Measurements from ENCODE around the gene PSMB3. TPM values are rescaled to one million over a fixed set of nuclear protein-coding genes. Genes with fewer than 3 reads are reported as not detected.

Gene PSMB3
- total RNA-seq, 1 experiment from 2014 or later: 273 TPM

DNA sequence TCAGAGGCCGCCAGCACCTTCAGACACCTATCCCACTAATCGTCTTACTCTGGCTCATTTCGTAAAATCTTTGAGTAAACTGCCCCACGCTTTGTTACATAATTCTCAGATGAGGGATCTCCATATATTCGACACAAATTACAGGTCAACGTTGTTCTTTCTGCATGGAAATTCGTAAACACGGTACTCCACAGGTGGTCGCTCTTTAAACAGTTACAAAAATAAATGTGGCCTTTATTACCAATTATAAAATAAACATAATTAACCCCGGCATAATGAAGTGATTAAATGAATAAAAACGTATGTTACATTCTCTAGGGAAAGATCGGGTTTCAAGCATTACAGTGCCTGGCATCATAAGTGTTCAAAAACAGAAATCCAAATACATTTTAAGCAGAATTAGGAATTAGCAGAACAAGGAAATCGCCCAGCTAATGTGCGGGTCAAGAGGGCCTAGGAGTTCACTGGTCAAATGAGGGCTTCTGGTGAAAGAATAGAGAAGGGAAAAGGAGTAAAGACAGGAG, 47.8 kb downstream of the PSMB3 start:
- DNase-seq (ENCODE audit: low spot score) (no peak), ATAC-seq (no peak)
- no peaks in the 10 kb centered on the region for H3K27me3 Mint-ChIP-seq (ENCODE audit: low read depth)
- ChIA-PET POLR2A (interaction anchor here (1.2 kb wide), 1 partner anchor 53 kb away, joined by 3 read pairs; the partner anchor contains the start of gene RPL23), CTCF (interaction anchor here (0.6 to 1.0 kb wide), 3 partner anchors 39 to 183 kb away, joined by 3 read pairs; no protein-coding TSS in a partner anchor)
- TF ChIP-seq ZBTB21 (CRISPR knock-in tag; IDR thresholded peaks at IDR 0.05; ENCODE audit: borderline replicate concordance): no peak
- TF ChIP-seq, protein P1, sequence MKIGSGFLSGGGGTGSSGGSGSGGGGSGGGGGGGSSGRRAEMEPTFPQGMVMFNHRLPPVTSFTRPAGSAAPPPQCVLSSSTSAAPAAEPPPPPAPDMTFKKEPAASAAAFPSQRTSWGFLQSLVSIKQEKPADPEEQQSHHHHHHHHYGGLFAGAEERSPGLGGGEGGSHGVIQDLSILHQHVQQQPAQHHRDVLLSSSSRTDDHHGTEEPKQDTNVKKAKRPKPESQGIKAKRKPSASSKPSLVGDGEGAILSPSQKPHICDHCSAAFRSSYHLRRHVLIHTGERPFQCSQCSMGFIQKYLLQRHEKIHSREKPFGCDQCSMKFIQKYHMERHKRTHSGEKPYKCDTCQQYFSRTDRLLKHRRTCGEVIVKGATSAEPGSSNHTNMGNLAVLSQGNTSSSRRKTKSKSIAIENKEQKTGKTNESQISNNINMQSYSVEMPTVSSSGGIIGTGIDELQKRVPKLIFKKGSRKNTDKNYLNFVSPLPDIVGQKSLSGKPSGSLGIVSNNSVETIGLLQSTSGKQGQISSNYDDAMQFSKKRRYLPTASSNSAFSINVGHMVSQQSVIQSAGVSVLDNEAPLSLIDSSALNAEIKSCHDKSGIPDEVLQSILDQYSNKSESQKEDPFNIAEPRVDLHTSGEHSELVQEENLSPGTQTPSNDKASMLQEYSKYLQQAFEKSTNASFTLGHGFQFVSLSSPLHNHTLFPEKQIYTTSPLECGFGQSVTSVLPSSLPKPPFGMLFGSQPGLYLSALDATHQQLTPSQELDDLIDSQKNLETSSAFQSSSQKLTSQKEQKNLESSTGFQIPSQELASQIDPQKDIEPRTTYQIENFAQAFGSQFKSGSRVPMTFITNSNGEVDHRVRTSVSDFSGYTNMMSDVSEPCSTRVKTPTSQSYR (CRISPR knock-in tag; IDR thresholded peaks at IDR 0.05): no peak
- TF ChIP-seq, protein P2, sequence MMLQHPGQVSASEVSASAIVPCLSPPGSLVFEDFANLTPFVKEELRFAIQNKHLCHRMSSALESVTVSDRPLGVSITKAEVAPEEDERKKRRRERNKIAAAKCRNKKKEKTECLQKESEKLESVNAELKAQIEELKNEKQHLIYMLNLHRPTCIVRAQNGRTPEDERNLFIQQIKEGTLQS (CRISPR knock-in tag; conservative IDR thresholded peaks at IDR 0.05): no peak
- TF ChIP-seq KAT7 (CRISPR knock-in tag; IDR thresholded peaks at IDR 0.05; ENCODE audit: borderline replicate concordance): no peak
- TF ChIP-seq, protein P3, sequence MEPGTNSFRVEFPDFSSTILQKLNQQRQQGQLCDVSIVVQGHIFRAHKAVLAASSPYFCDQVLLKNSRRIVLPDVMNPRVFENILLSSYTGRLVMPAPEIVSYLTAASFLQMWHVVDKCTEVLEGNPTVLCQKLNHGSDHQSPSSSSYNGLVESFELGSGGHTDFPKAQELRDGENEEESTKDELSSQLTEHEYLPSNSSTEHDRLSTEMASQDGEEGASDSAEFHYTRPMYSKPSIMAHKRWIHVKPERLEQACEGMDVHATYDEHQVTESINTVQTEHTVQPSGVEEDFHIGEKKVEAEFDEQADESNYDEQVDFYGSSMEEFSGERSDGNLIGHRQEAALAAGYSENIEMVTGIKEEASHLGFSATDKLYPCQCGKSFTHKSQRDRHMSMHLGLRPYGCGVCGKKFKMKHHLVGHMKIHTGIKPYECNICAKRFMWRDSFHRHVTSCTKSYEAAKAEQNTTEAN (CRISPR knock-in tag; IDR thresholded peaks at IDR 0.05): no peak
- TF ChIP-seq ETV6 (CRISPR knock-in tag; IDR thresholded peaks at IDR 0.05): no peak
- TF ChIP-seq, protein P4, sequence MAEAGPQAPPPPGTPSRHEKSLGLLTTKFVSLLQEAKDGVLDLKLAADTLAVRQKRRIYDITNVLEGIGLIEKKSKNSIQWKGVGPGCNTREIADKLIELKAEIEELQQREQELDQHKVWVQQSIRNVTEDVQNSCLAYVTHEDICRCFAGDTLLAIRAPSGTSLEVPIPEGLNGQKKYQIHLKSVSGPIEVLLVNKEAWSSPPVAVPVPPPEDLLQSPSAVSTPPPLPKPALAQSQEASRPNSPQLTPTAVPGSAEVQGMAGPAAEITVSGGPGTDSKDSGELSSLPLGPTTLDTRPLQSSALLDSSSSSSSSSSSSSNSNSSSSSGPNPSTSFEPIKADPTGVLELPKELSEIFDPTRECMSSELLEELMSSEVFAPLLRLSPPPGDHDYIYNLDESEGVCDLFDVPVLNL (CRISPR knock-in tag; IDR thresholded peaks at IDR 0.05; ENCODE audit: borderline replicate concordance, low read depth): no peak
- TF ChIP-seq, protein P5, sequence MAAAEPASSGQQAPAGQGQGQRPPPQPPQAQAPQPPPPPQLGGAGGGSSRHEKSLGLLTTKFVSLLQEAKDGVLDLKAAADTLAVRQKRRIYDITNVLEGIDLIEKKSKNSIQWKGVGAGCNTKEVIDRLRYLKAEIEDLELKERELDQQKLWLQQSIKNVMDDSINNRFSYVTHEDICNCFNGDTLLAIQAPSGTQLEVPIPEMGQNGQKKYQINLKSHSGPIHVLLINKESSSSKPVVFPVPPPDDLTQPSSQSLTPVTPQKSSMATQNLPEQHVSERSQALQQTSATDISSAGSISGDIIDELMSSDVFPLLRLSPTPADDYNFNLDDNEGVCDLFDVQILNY (CRISPR knock-in tag; IDR thresholded peaks at IDR 0.05): no peak
- no peak for TF ChIP-seq TEAD4 (CRISPR knock-in tag; IDR thresholded peaks at IDR 0.05)
- TF ChIP-seq IRF2 (CRISPR knock-in tag; IDR thresholded peaks at IDR 0.05; ENCODE audit: borderline replicate concordance, low read depth): no peak
- no peak for TF ChIP-seq ZNF219 (CRISPR knock-in tag; IDR thresholded peaks at IDR 0.05; ENCODE audit: borderline replicate concordance)
- H3K9me3 Mint-ChIP-seq: no peaks in the 10 kb centered on the region
- peaks cover 21% of the 10 kb centered on the region for H3K4me1 Mint-ChIP-seq
- peak overlapping the region; percentile 97 for H3K27ac Mint-ChIP-seq
- H3K36me3 Mint-ChIP-seq: peaks cover 52% of the 10 kb centered on the region
- H3K4me3 Mint-ChIP-seq: peak overlapping the region; percentile 76

DNA sequence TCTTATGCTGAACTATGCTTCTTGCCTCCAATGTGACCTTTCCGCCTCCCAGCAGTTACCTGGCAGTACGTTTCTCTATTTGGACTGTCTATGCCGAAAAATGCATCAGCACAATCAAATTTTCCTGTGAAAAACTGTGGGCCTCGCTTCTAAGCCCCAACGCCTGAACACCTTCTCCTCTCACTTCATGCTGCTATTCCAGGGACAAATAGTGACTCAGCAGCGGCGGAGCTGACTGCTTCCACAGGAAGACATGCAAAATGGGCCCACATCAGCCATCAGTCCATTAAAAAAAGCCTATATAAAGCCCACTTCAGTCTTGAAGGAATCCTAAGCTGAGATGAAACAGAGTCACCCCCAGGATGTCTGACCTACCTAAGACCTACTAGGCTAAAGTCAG, 57.3 kb downstream of the PSMB3 start:
- H3K36me3 Mint-ChIP-seq: peaks cover 51% of the 10 kb centered on the region
- POLR2A ChIA-PET: no interaction called here

More for the DNA sequence above, 57.3 kb downstream of the PSMB3 start:
- H3K27me3 Mint-ChIP-seq (ENCODE audit: low read depth): no peaks in the 10 kb centered on the region
- H3K4me1 Mint-ChIP-seq: no peaks in the 10 kb centered on the region
- no peak overlapping the region for H3K27ac Mint-ChIP-seq
- no peak for TF ChIP-seq ESRRA (CRISPR knock-in tag; IDR thresholded peaks at IDR 0.05; ENCODE audit: borderline replicate concordance)
- TF ChIP-seq, protein P6, sequence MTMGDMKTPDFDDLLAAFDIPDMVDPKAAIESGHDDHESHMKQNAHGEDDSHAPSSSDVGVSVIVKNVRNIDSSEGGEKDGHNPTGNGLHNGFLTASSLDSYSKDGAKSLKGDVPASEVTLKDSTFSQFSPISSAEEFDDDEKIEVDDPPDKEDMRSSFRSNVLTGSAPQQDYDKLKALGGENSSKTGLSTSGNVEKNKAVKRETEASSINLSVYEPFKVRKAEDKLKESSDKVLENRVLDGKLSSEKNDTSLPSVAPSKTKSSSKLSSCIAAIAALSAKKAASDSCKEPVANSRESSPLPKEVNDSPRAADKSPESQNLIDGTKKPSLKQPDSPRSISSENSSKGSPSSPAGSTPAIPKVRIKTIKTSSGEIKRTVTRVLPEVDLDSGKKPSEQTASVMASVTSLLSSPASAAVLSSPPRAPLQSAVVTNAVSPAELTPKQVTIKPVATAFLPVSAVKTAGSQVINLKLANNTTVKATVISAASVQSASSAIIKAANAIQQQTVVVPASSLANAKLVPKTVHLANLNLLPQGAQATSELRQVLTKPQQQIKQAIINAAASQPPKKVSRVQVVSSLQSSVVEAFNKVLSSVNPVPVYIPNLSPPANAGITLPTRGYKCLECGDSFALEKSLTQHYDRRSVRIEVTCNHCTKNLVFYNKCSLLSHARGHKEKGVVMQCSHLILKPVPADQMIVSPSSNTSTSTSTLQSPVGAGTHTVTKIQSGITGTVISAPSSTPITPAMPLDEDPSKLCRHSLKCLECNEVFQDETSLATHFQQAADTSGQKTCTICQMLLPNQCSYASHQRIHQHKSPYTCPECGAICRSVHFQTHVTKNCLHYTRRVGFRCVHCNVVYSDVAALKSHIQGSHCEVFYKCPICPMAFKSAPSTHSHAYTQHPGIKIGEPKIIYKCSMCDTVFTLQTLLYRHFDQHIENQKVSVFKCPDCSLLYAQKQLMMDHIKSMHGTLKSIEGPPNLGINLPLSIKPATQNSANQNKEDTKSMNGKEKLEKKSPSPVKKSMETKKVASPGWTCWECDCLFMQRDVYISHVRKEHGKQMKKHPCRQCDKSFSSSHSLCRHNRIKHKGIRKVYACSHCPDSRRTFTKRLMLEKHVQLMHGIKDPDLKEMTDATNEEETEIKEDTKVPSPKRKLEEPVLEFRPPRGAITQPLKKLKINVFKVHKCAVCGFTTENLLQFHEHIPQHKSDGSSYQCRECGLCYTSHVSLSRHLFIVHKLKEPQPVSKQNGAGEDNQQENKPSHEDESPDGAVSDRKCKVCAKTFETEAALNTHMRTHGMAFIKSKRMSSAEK (CRISPR knock-in tag; IDR thresholded peaks at IDR 0.05; ENCODE audit: borderline replicate concordance): no peak
- TF ChIP-seq TEAD1 (CRISPR knock-in tag; IDR thresholded peaks at IDR 0.05): no peak
- TF ChIP-seq, protein P3 (CRISPR knock-in tag; IDR thresholded peaks at IDR 0.05): no peak
- no peak for TF ChIP-seq MXD4 (CRISPR knock-in tag; IDR thresholded peaks at IDR 0.05; ENCODE audit: borderline replicate concordance)
- TF ChIP-seq, protein P7, sequence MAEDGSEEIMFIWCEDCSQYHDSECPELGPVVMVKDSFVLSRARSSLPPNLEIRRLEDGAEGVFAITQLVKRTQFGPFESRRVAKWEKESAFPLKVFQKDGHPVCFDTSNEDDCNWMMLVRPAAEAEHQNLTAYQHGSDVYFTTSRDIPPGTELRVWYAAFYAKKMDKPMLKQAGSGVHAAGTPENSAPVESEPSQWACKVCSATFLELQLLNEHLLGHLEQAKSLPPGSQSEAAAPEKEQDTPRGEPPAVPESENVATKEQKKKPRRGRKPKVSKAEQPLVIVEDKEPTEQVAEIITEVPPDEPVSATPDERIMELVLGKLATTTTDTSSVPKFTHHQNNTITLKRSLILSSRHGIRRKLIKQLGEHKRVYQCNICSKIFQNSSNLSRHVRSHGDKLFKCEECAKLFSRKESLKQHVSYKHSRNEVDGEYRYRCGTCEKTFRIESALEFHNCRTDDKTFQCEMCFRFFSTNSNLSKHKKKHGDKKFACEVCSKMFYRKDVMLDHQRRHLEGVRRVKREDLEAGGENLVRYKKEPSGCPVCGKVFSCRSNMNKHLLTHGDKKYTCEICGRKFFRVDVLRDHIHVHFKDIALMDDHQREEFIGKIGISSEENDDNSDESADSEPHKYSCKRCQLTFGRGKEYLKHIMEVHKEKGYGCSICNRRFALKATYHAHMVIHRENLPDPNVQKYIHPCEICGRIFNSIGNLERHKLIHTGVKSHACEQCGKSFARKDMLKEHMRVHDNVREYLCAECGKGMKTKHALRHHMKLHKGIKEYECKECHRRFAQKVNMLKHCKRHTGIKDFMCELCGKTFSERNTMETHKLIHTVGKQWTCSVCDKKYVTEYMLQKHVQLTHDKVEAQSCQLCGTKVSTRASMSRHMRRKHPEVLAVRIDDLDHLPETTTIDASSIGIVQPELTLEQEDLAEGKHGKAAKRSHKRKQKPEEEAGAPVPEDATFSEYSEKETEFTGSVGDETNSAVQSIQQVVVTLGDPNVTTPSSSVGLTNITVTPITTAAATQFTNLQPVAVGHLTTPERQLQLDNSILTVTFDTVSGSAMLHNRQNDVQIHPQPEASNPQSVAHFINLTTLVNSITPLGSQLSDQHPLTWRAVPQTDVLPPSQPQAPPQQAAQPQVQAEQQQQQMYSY (CRISPR knock-in tag; IDR thresholded peaks at IDR 0.05): no peak
- no peak for TF ChIP-seq ZNF671 (CRISPR knock-in tag; IDR thresholded peaks at IDR 0.05)
- TF ChIP-seq FOXP1 (CRISPR knock-in tag; IDR thresholded peaks at IDR 0.05; ENCODE audit: borderline replicate concordance): no peak
- CTCF ChIA-PET: no interaction called here
- no peak for ATAC-seq
- H3K4me3 Mint-ChIP-seq: no peak overlapping the region
- no peaks in the 10 kb centered on the region for H3K9me3 Mint-ChIP-seq
- DNase-seq (ENCODE audit: low spot score): no peak

All from WTC11 (cell line).